ENCODE data around the gene PROZ. TPM values are rescaled to one million over a fixed set of nuclear protein-coding genes. Genes with fewer than 3 reads are reported as not detected.

PROZ gene
- total RNA-seq, 2 experiments from 2014 or later = not detected

GRCh38 chr13:113167155-113167554 lies 8.7 kb downstream of the PROZ start:
- no peak overlapping the region for H3K4me2 ChIP-seq (ENCODE audit: low read length)
- no peak for DNase-seq (ENCODE audit: low spot score)
- H3K79me2 ChIP-seq (ENCODE audit: insufficient read depth, low read depth, low read length) = no peaks in the 10 kb centered on the region
- H3K9me3 ChIP-seq (ENCODE audit: low read length) = no peaks in the 10 kb centered on the region
- no peaks in the 10 kb centered on the region for H4K20me1 ChIP-seq (ENCODE audit: insufficient read depth, low read length)
- TF ChIP-seq, protein P1, sequence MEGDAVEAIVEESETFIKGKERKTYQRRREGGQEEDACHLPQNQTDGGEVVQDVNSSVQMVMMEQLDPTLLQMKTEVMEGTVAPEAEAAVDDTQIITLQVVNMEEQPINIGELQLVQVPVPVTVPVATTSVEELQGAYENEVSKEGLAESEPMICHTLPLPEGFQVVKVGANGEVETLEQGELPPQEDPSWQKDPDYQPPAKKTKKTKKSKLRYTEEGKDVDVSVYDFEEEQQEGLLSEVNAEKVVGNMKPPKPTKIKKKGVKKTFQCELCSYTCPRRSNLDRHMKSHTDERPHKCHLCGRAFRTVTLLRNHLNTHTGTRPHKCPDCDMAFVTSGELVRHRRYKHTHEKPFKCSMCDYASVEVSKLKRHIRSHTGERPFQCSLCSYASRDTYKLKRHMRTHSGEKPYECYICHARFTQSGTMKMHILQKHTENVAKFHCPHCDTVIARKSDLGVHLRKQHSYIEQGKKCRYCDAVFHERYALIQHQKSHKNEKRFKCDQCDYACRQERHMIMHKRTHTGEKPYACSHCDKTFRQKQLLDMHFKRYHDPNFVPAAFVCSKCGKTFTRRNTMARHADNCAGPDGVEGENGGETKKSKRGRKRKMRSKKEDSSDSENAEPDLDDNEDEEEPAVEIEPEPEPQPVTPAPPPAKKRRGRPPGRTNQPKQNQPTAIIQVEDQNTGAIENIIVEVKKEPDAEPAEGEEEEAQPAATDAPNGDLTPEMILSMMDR (conservative IDR thresholded peaks at IDR 0.05; ENCODE audit: low read length) = no peak
- intact Hi-C loops (cut with micrococcal nuclease; ENCODE audit: unreplicated experiment) = no loop called here
- H3K4me3 ChIP-seq (ENCODE audit: low read depth, low read length, poor library complexity, severe bottlenecking) = no peak overlapping the region
- H3K36me3 ChIP-seq (ENCODE audit: insufficient read depth, low read length) = no peaks in the 10 kb centered on the region
- no TSS peak for BruUV-seq (replicated peaks)
- no peak overlapping the region for H3K27ac ChIP-seq (ENCODE audit: low read depth, low read length, poor library complexity, severe bottlenecking)
- no peaks in the 10 kb centered on the region for H3K9me2 ChIP-seq (ENCODE audit: insufficient read depth, low read length)
- no peak overlapping the region for H2AFZ ChIP-seq (ENCODE audit: low read length)
- CTCF ChIA-PET (ENCODE audit: unreplicated experiment) = no interaction called here
- no peaks in the 10 kb centered on the region for H3K4me1 ChIP-seq (ENCODE audit: insufficient read depth, low read length, poor library complexity, severe bottlenecking)
- POLR2A ChIA-PET = interaction anchor here (0.9 kb wide), 1 partner anchor 192 kb away, joined by 3 read pairs; no protein-coding TSS in a partner anchor

- no peak for TF ChIP-seq EZH2phosphoT487 (IDR thresholded peaks at IDR 0.05; ENCODE audit: borderline replicate concordance, low read depth, low read length)
- TF ChIP-seq, protein P1 (conservative IDR thresholded peaks at IDR 0.05; ENCODE audit: low read length) = no peak
- no peaks in the 10 kb centered on the region for H3K79me2 ChIP-seq (ENCODE audit: insufficient read depth, low read depth, low read length)
- ChIA-PET POLR2A (interaction anchor here (0.9 kb wide), 1 partner anchor 192 kb away, joined by 3 read pairs; no protein-coding TSS in a partner anchor), CTCF (ENCODE audit: unreplicated experiment) (no interaction called here)
- no peak overlapping the region for H3K4me3 ChIP-seq (ENCODE audit: low read depth, low read length, poor library complexity, severe bottlenecking)
- intact Hi-C loops (cut with micrococcal nuclease; ENCODE audit: unreplicated experiment) = no loop called here
- no peaks in the 10 kb centered on the region for H3K9me3 ChIP-seq (ENCODE audit: low read length)
- no peak for DNase-seq (ENCODE audit: low spot score)
- no peaks in the 10 kb centered on the region for H3K36me3 ChIP-seq (ENCODE audit: insufficient read depth, low read length)
- no peak overlapping the region for H2AFZ ChIP-seq (ENCODE audit: low read length)
- H3K9me2 ChIP-seq (ENCODE audit: insufficient read depth, low read length) = no peaks in the 10 kb centered on the region
- no TSS peak for BruUV-seq (replicated peaks)
- H3K27ac ChIP-seq (ENCODE audit: low read depth, low read length, poor library complexity, severe bottlenecking) = no peak overlapping the region
- no peaks in the 10 kb centered on the region for H4K20me1 ChIP-seq (ENCODE audit: insufficient read depth, low read length)
- H3K4me2 ChIP-seq (ENCODE audit: low read length) = no peak overlapping the region
- no peaks in the 10 kb centered on the region for H3K4me1 ChIP-seq (ENCODE audit: insufficient read depth, low read length, poor library complexity, severe bottlenecking)
These were observed 9.1 kb downstream of the PROZ start for GRCh38 chr13:113167575-113167974.

DNA sequence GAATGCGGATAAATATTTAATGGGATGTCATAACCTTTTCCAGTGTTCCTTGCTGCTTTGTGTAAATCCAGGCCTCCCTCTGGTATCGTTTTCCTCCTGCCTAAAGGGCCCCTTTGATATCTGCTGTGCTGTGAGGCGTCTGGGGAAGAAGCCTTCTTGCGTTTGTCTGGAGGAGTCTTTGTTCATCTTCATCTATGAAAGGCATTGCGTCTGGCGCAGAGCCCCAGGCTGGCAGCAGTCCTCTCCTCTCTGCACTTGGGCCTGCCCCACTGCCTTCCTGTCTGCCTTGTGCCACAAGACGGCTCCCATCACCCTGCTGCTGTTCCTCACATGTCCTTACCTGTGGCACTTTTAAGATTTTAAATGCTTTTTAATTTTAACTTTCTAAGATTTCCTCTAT lies 9.8 kb downstream of the PROZ start:
- no TSS peak for BruUV-seq (replicated peaks)
- no peaks in the 10 kb centered on the region for H4K20me1 ChIP-seq (ENCODE audit: insufficient read depth, low read length)
- H3K4me2 ChIP-seq (ENCODE audit: low read length) = no peak overlapping the region
- DNase-seq (ENCODE audit: low spot score) = no peak
- H3K9me3 ChIP-seq (ENCODE audit: low read length) = no peaks in the 10 kb centered on the region
- no peak for TF ChIP-seq EZH2phosphoT487 (IDR thresholded peaks at IDR 0.05; ENCODE audit: borderline replicate concordance, low read depth, low read length)
- TF ChIP-seq, protein P1 (conservative IDR thresholded peaks at IDR 0.05; ENCODE audit: low read length) = no peak
- no peaks in the 10 kb centered on the region for H3K4me1 ChIP-seq (ENCODE audit: insufficient read depth, low read length, poor library complexity, severe bottlenecking)
- intact Hi-C loops (cut with micrococcal nuclease; ENCODE audit: unreplicated experiment) = no loop called here
- no peak overlapping the region for H2AFZ ChIP-seq (ENCODE audit: low read length)
- H3K9me2 ChIP-seq (ENCODE audit: insufficient read depth, low read length) = no peaks in the 10 kb centered on the region
- H3K36me3 ChIP-seq (ENCODE audit: insufficient read depth, low read length) = no peaks in the 10 kb centered on the region
- no peaks in the 10 kb centered on the region for H3K79me2 ChIP-seq (ENCODE audit: insufficient read depth, low read depth, low read length)
- no peak overlapping the region for H3K27ac ChIP-seq (ENCODE audit: low read depth, low read length, poor library complexity, severe bottlenecking)
- CTCF ChIA-PET (ENCODE audit: unreplicated experiment) = no interaction called here
- POLR2A ChIA-PET = no interaction called here
- no peak overlapping the region for H3K4me3 ChIP-seq (ENCODE audit: low read depth, low read length, poor library complexity, severe bottlenecking)
